SK-N-MC (cell line): ENCODE data around the gene CENPQ.

Experiments used
- DNase-seq: peaks from one replicate; pipeline ENCODE4 v3.0.0-alpha.2; 2011; ENCODE audit warnings: low read depth, low spot score
- H3K27ac ChIP-seq: fragments of 200-600 bp; sonication (generic); 2 replicates; pipeline ENCODE4 v1.5.1; 2016; ENCODE audit warnings: mixed run types
- H3K36me3 ChIP-seq: fragments of 200-600 bp; sonication (generic); 2 replicates; pipeline ENCODE4 v1.6.1; 2017; ENCODE audit warnings: antibody characterized with exemption, low read length, mixed read lengths; ENCODE audit not compliant: insufficient read depth
- H3K4me3 ChIP-seq: fragments of 200-600 bp; sonication (generic); 2 replicates; pipeline ENCODE4 v1.5.1; 2016
- H3K9ac ChIP-seq: fragments of 200-600 bp; sonication (generic); 2 replicates; pipeline ENCODE4 v1.8.0; 2017; ENCODE audit warnings: mixed run types, mixed read lengths; ENCODE audit not compliant: insufficient read length
- H3K9me3 ChIP-seq: fragments of 200-600 bp; sonication (generic); 2 replicates; pipeline ENCODE4 v1.6.1; 2017; ENCODE audit warnings: low read depth, mild to moderate bottlenecking, antibody characterized with exemption, low read length, moderate library complexity, mixed read lengths
- EZH2 ChIP-seq: fragments of 200-600 bp; sonication (generic); IDR thresholded peaks from one replicate; pipeline ENCODE4 v1.6.1; 2017; ENCODE audit warnings: antibody characterized with exemption
- FOXP2 ChIP-seq: optimal IDR thresholded peaks from 2 replicates; pipeline ENCODE3; 2011; ENCODE audit warnings: mild to moderate bottlenecking, moderate library complexity; ENCODE audit not compliant: insufficient read depth; ENCODE audit errors: extremely low read length, control extremely low read depth
- POLR2AphosphoS5 ChIP-seq: IDR thresholded peaks from 2 replicates; pipeline ENCODE4 v1.6.1; 2012; ENCODE audit warnings: mild to moderate bottlenecking, low read depth, low read length, borderline replicate concordance

CENPQ gene

DNA sequence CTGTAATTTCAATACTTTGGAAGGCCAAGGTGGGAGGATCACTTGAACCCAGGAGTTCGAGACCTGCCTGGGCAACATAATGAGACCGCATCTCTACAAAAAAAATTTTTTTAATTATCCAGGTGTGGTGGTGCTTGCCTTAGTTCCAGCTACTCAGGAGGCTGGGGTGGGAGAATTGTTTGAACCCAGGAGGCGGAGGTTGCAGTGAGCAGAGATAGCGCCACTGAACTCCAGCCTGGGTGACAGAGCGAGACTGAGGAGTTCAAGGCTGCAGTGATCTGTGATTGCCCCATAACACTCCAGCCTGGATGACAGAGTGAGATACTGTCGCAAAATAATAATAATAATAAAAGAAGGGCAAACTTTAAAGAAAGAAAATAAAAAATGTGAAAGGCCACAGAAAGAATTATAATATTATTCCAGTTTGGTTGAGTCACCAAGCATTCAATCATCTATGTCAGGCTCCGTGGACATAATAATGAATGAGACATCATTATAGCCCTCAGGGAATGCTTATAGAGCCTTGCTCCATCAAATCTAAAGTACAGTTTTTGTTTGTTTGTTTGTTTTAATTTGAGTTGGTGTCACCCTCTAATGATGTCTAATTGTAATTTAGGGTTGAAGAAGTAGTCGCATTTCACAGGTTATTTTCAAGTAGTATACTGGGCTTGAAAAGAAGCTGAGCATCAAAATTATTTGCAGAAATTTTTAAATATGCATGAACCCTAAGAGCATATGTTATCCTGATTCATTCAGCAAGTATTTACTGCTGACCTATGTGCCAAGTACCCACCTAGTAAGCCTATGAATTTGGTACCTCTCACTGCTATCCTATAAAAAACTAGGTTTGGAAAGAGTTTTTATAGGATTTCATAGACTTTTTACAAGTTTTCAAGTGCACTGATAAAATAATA lies 51.7 kb downstream of the CENPQ start:
- Histone ChIP-seq H3K36me3 (no peaks in the 10 kb centered on the region), H3K9ac (no peak overlapping the region), H3K9me3 (no peaks in the 10 kb centered on the region), H3K4me3 (no peak overlapping the region), H3K27ac (no peak overlapping the region)
- TF ChIP-seq FOXP2 (no peak), EZH2 (no peak), POLR2AphosphoS5 (no peak)
- no peak for DNase-seq

DNA sequence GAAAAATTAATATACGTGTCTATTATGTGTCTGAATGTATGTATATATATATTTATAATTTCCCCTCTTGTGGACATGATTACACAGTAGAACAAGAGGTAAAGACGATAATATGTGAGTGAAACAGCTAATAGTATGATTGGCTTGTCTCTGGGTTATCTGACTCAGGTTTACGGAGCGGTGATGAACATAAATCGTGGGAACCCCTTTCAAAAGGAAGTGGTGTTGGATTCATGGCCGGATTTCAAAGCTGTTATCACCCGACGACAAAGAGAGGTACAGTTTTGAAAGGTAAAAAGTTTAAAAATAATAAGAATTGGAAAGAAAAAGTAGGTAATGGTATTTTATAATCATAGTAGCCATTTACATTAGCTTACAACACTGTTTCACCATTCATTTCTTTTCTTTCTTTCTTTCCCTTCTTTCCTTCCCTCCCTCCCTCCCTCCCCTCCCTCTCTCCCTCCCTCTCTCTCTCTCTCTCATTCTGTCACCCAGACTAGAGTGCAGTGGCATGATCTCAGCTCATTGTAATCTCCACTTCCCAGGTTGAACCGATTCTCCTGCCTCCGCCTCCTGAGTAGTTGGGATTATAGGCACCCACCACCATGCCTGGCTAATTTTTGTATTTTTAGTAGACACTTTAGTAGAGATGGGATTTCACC lies 52.4 kb downstream of the CENPQ start:
- Histone ChIP-seq H3K9ac (no peak overlapping the region), H3K27ac (no peak overlapping the region), H3K36me3 (no peaks in the 10 kb centered on the region), H3K9me3 (no peaks in the 10 kb centered on the region), H3K4me3 (no peak overlapping the region)
- TF ChIP-seq EZH2 = no peak
- TF ChIP-seq POLR2AphosphoS5 = no peak
- no peak for TF ChIP-seq FOXP2
- DNase-seq = no peak

GRCh38 chr6:49516147-49516505 lies 53.0 kb downstream of the CENPQ start:
- Histone ChIP-seq H3K9ac (no peak overlapping the region), H3K4me3 (no peak overlapping the region), H3K36me3 (no peaks in the 10 kb centered on the region), H3K9me3 (no peaks in the 10 kb centered on the region), H3K27ac (no peak overlapping the region)
- TF ChIP-seq POLR2AphosphoS5 = no peak
- TF ChIP-seq FOXP2 = no peak
- TF ChIP-seq EZH2 = no peak
- DNase-seq = no peak

GRCh38 chr6:49517919-49518318 lies 54.7 kb downstream of the CENPQ start:
- DNase-seq = no peak
- Histone ChIP-seq H3K9me3 (no peaks in the 10 kb centered on the region), H3K27ac (no peak overlapping the region), H3K36me3 (no peaks in the 10 kb centered on the region), H3K9ac (no peak overlapping the region), H3K4me3 (no peak overlapping the region)
- TF ChIP-seq FOXP2 (no peak), EZH2 (no peak), POLR2AphosphoS5 (no peak)

GRCh38 chr6:49519660-49520059 lies 56.5 kb downstream of the CENPQ start:
- no peaks in the 10 kb centered on the region for H3K36me3 ChIP-seq
- H3K9me3 ChIP-seq = no peaks in the 10 kb centered on the region
- no peak overlapping the region for H3K27ac ChIP-seq
- no peak overlapping the region for H3K9ac ChIP-seq
- no peak for DNase-seq
- no peak overlapping the region for H3K4me3 ChIP-seq
- TF ChIP-seq EZH2 (no peak), POLR2AphosphoS5 (no peak), FOXP2 (no peak)

- TF ChIP-seq FOXP2 (no peak), EZH2 (no peak), POLR2AphosphoS5 (no peak)
- Histone ChIP-seq H3K4me3 (no peak overlapping the region), H3K9ac (no peak overlapping the region), H3K9me3 (no peaks in the 10 kb centered on the region), H3K27ac (no peak overlapping the region), H3K36me3 (no peaks in the 10 kb centered on the region)
- DNase-seq = no peak
These were observed 59.8 kb downstream of the CENPQ start for GRCh38 chr6:49522710-49523593.

DNA sequence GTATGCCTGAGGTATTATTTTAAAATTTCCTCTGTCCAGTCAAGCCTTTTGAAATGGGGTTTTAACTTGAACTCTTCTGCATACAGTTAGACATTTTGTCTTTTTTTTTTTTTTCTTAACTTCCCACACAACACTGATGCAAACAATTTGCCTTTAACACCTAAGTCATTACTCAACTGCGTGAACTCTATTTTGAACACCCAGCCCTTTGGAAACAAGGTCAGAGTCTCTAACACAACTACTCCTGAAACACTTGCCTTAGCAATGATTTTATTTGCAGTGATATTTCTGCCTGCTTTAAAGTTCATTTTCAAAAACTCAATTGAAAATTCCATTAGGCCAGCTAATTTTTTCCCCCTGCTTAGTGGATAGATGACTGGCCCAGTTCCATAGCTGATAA lies 60.7 kb downstream of the CENPQ start:
- Histone ChIP-seq H3K4me3 (no peak overlapping the region), H3K9ac (no peak overlapping the region), H3K9me3 (no peaks in the 10 kb centered on the region), H3K36me3 (no peaks in the 10 kb centered on the region), H3K27ac (no peak overlapping the region)
- TF ChIP-seq POLR2AphosphoS5 (no peak), FOXP2 (no peak), EZH2 (no peak)
- no peak for DNase-seq

- Histone ChIP-seq H3K27ac (no peak overlapping the region), H3K36me3 (no peaks in the 10 kb centered on the region), H3K4me3 (no peak overlapping the region), H3K9ac (no peak overlapping the region), H3K9me3 (no peaks in the 10 kb centered on the region)
- DNase-seq = no peak
- TF ChIP-seq EZH2 (no peak), POLR2AphosphoS5 (no peak), FOXP2 (no peak)
These were observed 61.4 kb downstream of the CENPQ start for GRCh38 chr6:49524541-49524940.
